OCI-LY3 (cell line): ENCODE measurements around the gene TAF1.

Experiments used
- EZH2phosphoT487 ChIP-seq: fragments of 200-600 bp; shearing (Covaris generic); IDR thresholded peaks from 2 replicates; pipeline ENCODE4 v1.6.1; 2018; ENCODE audit warnings: antibody characterized with exemption, mixed run types, low read depth
- TF ChIP-seq, protein P1 (sequence below): fragments of 200-600, 300-600 bp; sonication (generic); IDR thresholded peaks from 2 replicates; pipeline ENCODE4 v1.5.1; 2014; ENCODE audit warnings: antibody characterized with exemption, low read length, low read depth

- TF ChIP-seq, protein P1, sequence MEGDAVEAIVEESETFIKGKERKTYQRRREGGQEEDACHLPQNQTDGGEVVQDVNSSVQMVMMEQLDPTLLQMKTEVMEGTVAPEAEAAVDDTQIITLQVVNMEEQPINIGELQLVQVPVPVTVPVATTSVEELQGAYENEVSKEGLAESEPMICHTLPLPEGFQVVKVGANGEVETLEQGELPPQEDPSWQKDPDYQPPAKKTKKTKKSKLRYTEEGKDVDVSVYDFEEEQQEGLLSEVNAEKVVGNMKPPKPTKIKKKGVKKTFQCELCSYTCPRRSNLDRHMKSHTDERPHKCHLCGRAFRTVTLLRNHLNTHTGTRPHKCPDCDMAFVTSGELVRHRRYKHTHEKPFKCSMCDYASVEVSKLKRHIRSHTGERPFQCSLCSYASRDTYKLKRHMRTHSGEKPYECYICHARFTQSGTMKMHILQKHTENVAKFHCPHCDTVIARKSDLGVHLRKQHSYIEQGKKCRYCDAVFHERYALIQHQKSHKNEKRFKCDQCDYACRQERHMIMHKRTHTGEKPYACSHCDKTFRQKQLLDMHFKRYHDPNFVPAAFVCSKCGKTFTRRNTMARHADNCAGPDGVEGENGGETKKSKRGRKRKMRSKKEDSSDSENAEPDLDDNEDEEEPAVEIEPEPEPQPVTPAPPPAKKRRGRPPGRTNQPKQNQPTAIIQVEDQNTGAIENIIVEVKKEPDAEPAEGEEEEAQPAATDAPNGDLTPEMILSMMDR = no peak
- TF ChIP-seq EZH2phosphoT487 = no peak
These were observed 92.7 kb downstream of the TAF1 start for GRCh38 chrX:71458866-71459265.
